GM12878 (cell line): ENCODE results near the gene HCK. TPM values are rescaled to one million over a fixed set of nuclear protein-coding genes. Genes with fewer than 3 reads are reported as not detected.

ENCODE experiments used
- ATAC-seq: fragments of 200-7000 bp; cut with Tn5 transposase; 3 replicates; pipeline ENCODE4 v1.9.1; 2020; ENCODE audit warnings: mild to moderate bottlenecking, moderate library complexity
- BruUV-seq: library from RNA; stranded (reverse); fragments of 400-500 nt; replicated peaks from 2 replicates; lab custom pipeline; 2021; lab: Mats Ljungman, UMichigan
- CTCF ChIA-PET: fragments of 300-600 bp; sonication (Branson Sonifier 250); formaldehyde crosslinking; extraction: SDS; loops from one replicate; lab custom pipeline; 2021; ENCODE audit warnings: inconsistent platforms; lab: Yijun Ruan, JAX
- POLR2A ChIA-PET: fragments of 350-600 bp; formaldehyde crosslinking; extraction: SDS; loops from one replicate; lab custom pipeline; 2021; ENCODE audit warnings: inconsistent platforms; lab: Charles Lee
- RAD21 ChIA-PET: fragments of 300-600 bp; sonication (Branson Sonifier 250); formaldehyde crosslinking; loops from one replicate; lab custom pipeline; 2023; ENCODE audit warnings: antibody characterized with exemption; ENCODE audit not compliant: unreplicated experiment; lab: Charles Lee
- SMC1A ChIA-PET: fragments of 300-600 bp; sonication (Branson Sonifier 250); formaldehyde crosslinking; loops from one replicate; lab custom pipeline; 2023; ENCODE audit not compliant: unreplicated experiment, uncharacterized antibody; lab: Charles Lee
- DNase-seq: peaks from one replicate; pipeline ENCODE4 v3.0.0-alpha.2; 2011; ENCODE audit warnings: low read depth, low spot score
- FAIRE-seq: peaks from 3 replicates; lab custom pipeline; 2011; peaks lifted over from hg19 to GRCh38; lab: Jason Lieb, UNC
- H2AFZ ChIP-seq: 2 replicates; pipeline ENCODE4 v1.6.0; 2011; ENCODE audit warnings: low read depth, low read length, control low read depth; ENCODE audit not compliant: control insufficient read depth
- H3K27ac ChIP-seq: 2 replicates; pipeline ENCODE4 v1.5.1; 2011; ENCODE audit warnings: control low read depth; ENCODE audit not compliant: control insufficient read depth, insufficient read depth
- H3K27me3 ChIP-seq, 2 experiments: replicated peaks in 1 of 2; 2 replicates each; pipeline versions ENCODE4 v1.6.0 to v1.6.1; 2011; ENCODE audit warnings: low read length in 1 of 2; ENCODE audit not compliant: control insufficient read depth in 2 of 2, insufficient read depth in 2 of 2
- H3K36me3 ChIP-seq, 2 experiments: 2 replicates each; pipeline ENCODE4 v1.5.1; 2011; ENCODE audit warnings: low read length in 1 of 2; ENCODE audit not compliant: control insufficient read depth in 2 of 2, insufficient read depth in 2 of 2
- H3K4me1 ChIP-seq: 2 replicates; pipeline ENCODE4 v1.6.1; 2011; ENCODE audit warnings: mild to moderate bottlenecking, low read length, moderate library complexity, mixed read lengths; ENCODE audit not compliant: control insufficient read depth, insufficient read depth
- H3K4me2 ChIP-seq: 2 replicates; pipeline ENCODE4 v1.6.0; 2011; ENCODE audit warnings: control low read depth; ENCODE audit not compliant: control insufficient read depth, insufficient read depth
- H3K4me3 ChIP-seq: fragments of 200-600 bp; sonication (generic); 2 replicates; pipeline ENCODE4 v1.5.1; 2016
- H3K79me2 ChIP-seq: 2 replicates; pipeline ENCODE4 v1.6.0; 2011; ENCODE audit warnings: low read length; ENCODE audit not compliant: control insufficient read depth, insufficient read depth
- H3K9ac ChIP-seq: 2 replicates; pipeline ENCODE4 v1.8.0; 2011; ENCODE audit warnings: low read length, control low read depth, mixed read lengths; ENCODE audit not compliant: control insufficient read depth, insufficient read depth
- H3K9me3 ChIP-seq: replicated peaks from 3 replicates; pipeline ENCODE4 v1.5.1; 2011; ENCODE audit warnings: mild to moderate bottlenecking, low read length; ENCODE audit not compliant: control insufficient read depth, insufficient read depth
- H4K20me1 ChIP-seq: 2 replicates; pipeline ENCODE4 v1.6.0; 2011; ENCODE audit not compliant: control insufficient read depth, insufficient read depth
- CHD2 ChIP-seq: IDR thresholded peaks from 2 replicates; pipeline ENCODE4 v1.6.1; 2011; ENCODE audit warnings: low read depth, low read length, improper control_type of control experiment, borderline replicate concordance
- CREM ChIP-seq: IDR thresholded peaks from 2 replicates; pipeline ENCODE4 v1.6.1; 2014; ENCODE audit warnings: antibody characterized with exemption, low read depth
- HCFC1 ChIP-seq: fragments of 150-350 bp; IDR thresholded peaks from 2 replicates; pipeline ENCODE4 v1.6.1; 2014; ENCODE audit warnings: low read length
- MEF2A ChIP-seq: IDR thresholded peaks from 2 replicates; pipeline ENCODE4 v1.6.1; 2011; ENCODE audit warnings: low read depth, mild to moderate bottlenecking, low read length, moderate library complexity; ENCODE audit not compliant: insufficient read depth
- NFYA ChIP-seq: IDR thresholded peaks from 2 replicates; pipeline ENCODE4 v1.6.1; 2011; ENCODE audit warnings: low read depth, mild to moderate bottlenecking, low read length, improper control_type of control experiment, borderline replicate concordance
- RELB ChIP-seq: fragments of 450-650 bp; IDR thresholded peaks from 2 replicates; pipeline ENCODE4 v1.6.1; 2017; ENCODE audit warnings: low read depth, mild to moderate bottlenecking, moderate library complexity
- SUPT20H ChIP-seq: IDR thresholded peaks from 2 replicates; pipeline ENCODE4 v1.6.1; 2011; ENCODE audit warnings: low read depth, mild to moderate bottlenecking, low read length, moderate library complexity, borderline replicate concordance; ENCODE audit not compliant: control insufficient read depth
- TCF3 ChIP-seq: IDR thresholded peaks from 2 replicates; pipeline ENCODE4 v1.6.1; 2012; ENCODE audit warnings: low read depth, mild to moderate bottlenecking, low read length, borderline replicate concordance; ENCODE audit not compliant: insufficient read depth
- TCF7 ChIP-seq: IDR thresholded peaks from 2 replicates; pipeline ENCODE4 v1.6.1; 2014; ENCODE audit warnings: antibody characterized with exemption, borderline replicate concordance
- ZBTB33 ChIP-seq: fragments of 450-650 bp; IDR thresholded peaks from 2 replicates; pipeline ENCODE4 v1.6.1; 2017; ENCODE audit warnings: mild to moderate bottlenecking
- ZNF687 ChIP-seq: fragments of 450-650 bp; IDR thresholded peaks from 2 replicates; pipeline ENCODE4 v1.6.1; 2017; ENCODE audit warnings: mild to moderate bottlenecking, moderate library complexity
- WGBS: methylation state at CpG from one replicate; pipeline ENCODE4 v1.1.6; 2016; ENCODE audit warnings: low lambda C conversion rate; ENCODE audit not compliant: insufficient replicate concordance, insufficient coverage; ENCODE audit errors: missing lambda C conversion rate; 5-methylcytosine and 5-hydroxymethylcytosine counted together
- in situ Hi-C: fragments of 300-500 bp; cut with MboI; formaldehyde crosslinking; loops from 9 replicates; pipeline ENCODE4 v1.14.3; 2018; ENCODE audit warnings: mixed read lengths
- intact Hi-C: fragments of 100-400 bp; cut with micrococcal nuclease; formaldehyde crosslinking; loops from one replicate; pipeline ENCODE4 v1.14.2; 2022; ENCODE audit not compliant: unreplicated experiment
- polyA plus RNA-seq, 11 experiments: library from polyadenylated mRNA; depleted of rRNA in 4 of 11; unstranded in 6 of 11; stranded (reverse) in 5 of 11; fragments of >200 nt; fragmentation: Nextera tagmentation in 4 of 11; fragmentation: Illumina TruSeq in 1 of 11; extraction: Ambion mirVana in 4 of 11; extraction: Trizol in 1 of 11; gene quantifications; 1 replicate in 1 of 11; 2 replicates in 10 of 11; pipeline versions ENCODE4 v1.2.1 to v1.2.3, GENCODE V29; 2011 to 2016; ENCODE audit warnings: inconsistent platforms in 2 of 11, missing spikeins in 2 of 11, low read depth in 1 of 11
- total RNA-seq, 4 experiments: library from RNA; depleted of rRNA in 3 of 4; stranded (reverse); fragments of >200 nt in 3 of 4; fragmentation: Illumina TruSeq in 1 of 4; extraction: Trizol in 1 of 4; gene quantifications; 2 replicates each; pipeline versions ENCODE4 v1.2.1 to v1.2.3, GENCODE V29; 2013 to 2021

Gene HCK
- total and polyA plus RNA-seq, 10 of the 15 experiments (the other 5 are each of a cell fraction or from before 2014, with no cell fraction given) = 1.3 to 30.3 (median 18.5) TPM

GRCh38 chr20:32070690-32071213 lies 18.7 kb downstream of the HCK start (continued):
- no peak for TF ChIP-seq NFYA
- TF ChIP-seq ZBTB33 = no peak
- TF ChIP-seq MEF2A = no peak
- TF ChIP-seq SUPT20H = no peak
- no peak for TF ChIP-seq TCF3

GRCh38 chr20:32071395-32072167 lies 19.5 kb downstream of the HCK start:
- POLR2A ChIA-PET = interaction anchor here (0.9 to 1.6 kb wide), 2 partner anchors 11 to 20 kb away, joined by 3 to 6 read pairs; no protein-coding TSS in a partner anchor
- Histone ChIP-seq H3K4me3 (no peak overlapping the region), H3K9me3 (no peaks in the 10 kb centered on the region), H3K27ac (no peak overlapping the region), H2AFZ (no peak overlapping the region), H3K27me3 (no peaks in the 10 kb centered on the region), H4K20me1 (no peaks in the 10 kb centered on the region), H3K4me2 (no peak overlapping the region), H3K36me3 (no peaks in the 10 kb centered on the region), H3K4me1 (peaks cover 25% of the 10 kb centered on the region), H3K79me2 (no peaks in the 10 kb centered on the region), H3K9ac (no peak overlapping the region)
- no peak for ATAC-seq
- DNase-seq = no peak
- no TSS peak for BruUV-seq
- in situ Hi-C loops (no loop called here), intact Hi-C loops (no loop called here)
- CTCF ChIA-PET = interaction anchor here (1.3 to 4.9 kb wide), 3 partner anchors 20 to 41 kb away, joined by 6 to 21 read pairs (median 11); no protein-coding TSS in a partner anchor
- RAD21 ChIA-PET = interaction anchor here (0.8 to 1.3 kb wide), 3 partner anchors 15 to 30 kb away, joined by 3 to 6 read pairs (median 3); no protein-coding TSS in a partner anchor
- 82% methylated on average over 17 of the region's 17 CpGs for WGBS
- SMC1A ChIA-PET = interaction anchor here (1.3 to 2.1 kb wide), 7 partner anchors 9 to 39 kb away, joined by 4 to 8 read pairs (median 5); no protein-coding TSS in a partner anchor
- FAIRE-seq = no peak
- TF ChIP-seq CHD2 (no peak), TCF7 (no peak), CREM (no peak), RELB (no peak), ZNF687 (no peak), HCFC1 (no peak)
